Breast epithelium (tissue), 4 donors: ENCODE results near the gene POU2F3. TPM values are rescaled to one million over a fixed set of nuclear protein-coding genes. Genes with fewer than 3 reads are reported as not detected.

Source experiments
- DNase-seq, 2 donors: peaks; one replicate each; pipeline ENCODE4 v3.0.0-alpha.2; 2019; ENCODE audit warnings: low spot score in 2 of 2
- H3K27ac ChIP-seq, 2 donors: fragments of 200-600 bp; sonication (generic) in 1 of 2; one replicate each; pipeline ENCODE4 v1.5.1; 2016 to 2019; ENCODE audit warnings: mild to moderate bottlenecking in 1 of 2
- H3K27me3 ChIP-seq, 2 donors: fragments of 200-600 bp; sonication (generic) in 1 of 2; one replicate each; pipeline versions ENCODE4 v1.5.1 to v1.6.0; 2017 to 2019; ENCODE audit warnings: control low read depth in 1 of 2, mild to moderate bottlenecking in 1 of 2
- H3K36me3 ChIP-seq: fragments of 200-600 bp; one replicate; pipeline ENCODE4 v1.5.1; 2019
- H3K4me1 ChIP-seq, 2 donors: fragments of 200-600 bp; sonication (generic); one replicate each; pipeline ENCODE4 v1.5.1; 2016 to 2019; ENCODE audit warnings: control low read depth in 1 of 2
- H3K4me3 ChIP-seq, 3 donors: fragments of 200-600 bp; sonication (generic); 1 replicate in 2 of 3; 2 replicates in 1 of 3; pipeline ENCODE4 v1.5.1; 2016 to 2019; ENCODE audit warnings: mild to moderate bottlenecking in 3 of 3, moderate library complexity in 2 of 3
- H3K9me3 ChIP-seq, 2 donors: fragments of 200-600 bp; sonication (generic) in 1 of 2; one replicate each; pipeline ENCODE4 v1.5.1; 2016 to 2019; ENCODE audit warnings: control low read depth in 1 of 2
- POLR2A ChIP-seq: fragments of 450-650 bp; IDR thresholded peaks from one replicate; pipeline ENCODE4 v1.6.1; 2016; ENCODE audit warnings: antibody characterized with exemption, mild to moderate bottlenecking, moderate library complexity
- POLR2AphosphoS5 ChIP-seq, 3 donors: sonication (generic); formaldehyde crosslinking; IDR thresholded peaks; one replicate each; pipeline ENCODE4 v1.6.1; 2017; ENCODE audit warnings: antibody characterized with exemption in 3 of 3
- intact Hi-C: fragments of 100-400 bp; cut with DNase I; formaldehyde crosslinking; loops from one replicate; pipeline ENCODE4 v1.15.1; 2023; ENCODE audit warnings: low total_unique reads
- total RNA-seq, 3 donors: library from RNA; depleted of rRNA; stranded (reverse); fragments of >200 nt; gene quantifications; one replicate each; pipeline ENCODE4 v1.1.0, GENCODE V29; 2016
- TF ChIP-seq, protein P1 (sequence below), 3 donors: fragments of 450-650 bp; IDR thresholded peaks; one replicate each; pipeline ENCODE4 v1.5.1; 2016 to 2017; ENCODE audit warnings: antibody characterized with exemption in 3 of 3, mild to moderate bottlenecking in 3 of 3, moderate library complexity in 3 of 3

The POU2F3 gene
- total RNA-seq, 3 donors from 2014 or later: 3.9 to 7.0 TPM; not detected in 1

DNA sequence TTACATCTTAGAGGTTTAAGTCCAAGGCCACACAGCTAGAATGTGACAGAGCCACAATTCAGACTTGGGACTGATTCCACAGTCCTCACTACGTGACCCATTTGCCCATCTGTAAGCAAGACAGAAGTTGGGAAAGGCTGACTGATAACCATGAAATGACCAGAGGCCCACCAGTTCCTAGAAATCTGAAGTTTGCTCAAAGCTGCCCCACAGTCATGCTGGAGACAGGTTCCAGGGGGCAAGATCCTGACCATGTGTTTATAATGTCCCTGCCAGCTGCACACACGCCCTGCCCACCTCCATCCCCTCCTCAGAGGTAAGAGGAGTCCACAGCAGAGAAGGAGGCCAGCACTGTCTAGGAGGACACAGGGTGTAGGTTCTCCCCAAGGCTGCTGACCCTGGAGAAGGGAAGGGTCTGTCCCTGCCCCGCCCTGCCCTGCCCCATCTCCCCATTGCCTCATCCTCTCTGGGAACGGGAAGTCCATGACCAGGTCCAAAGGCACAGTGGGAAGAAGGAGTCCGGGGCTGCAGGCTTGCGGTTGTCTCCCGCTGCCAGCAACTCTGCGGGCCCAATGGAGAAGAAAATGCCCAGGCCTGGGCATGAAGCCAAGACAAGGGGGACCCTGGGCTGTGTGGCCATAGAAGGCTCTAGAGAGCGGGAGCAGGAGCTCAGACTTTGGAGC, 41.0 kb upstream of the POU2F3 start:
- Histone ChIP-seq H3K27me3 (no peaks in the 10 kb centered on the region), H3K9me3 (no peaks in the 10 kb centered on the region), H3K27ac (no peak overlapping the region), H3K4me1 (no peaks in the 10 kb centered on the region), H3K36me3 (no peaks in the 10 kb centered on the region), H3K4me3 (no peak overlapping the region)
- TF ChIP-seq POLR2AphosphoS5 (IDR thresholded peaks at IDR 0.05): no peak
- no peak for TF ChIP-seq POLR2A
- TF ChIP-seq, protein P1, sequence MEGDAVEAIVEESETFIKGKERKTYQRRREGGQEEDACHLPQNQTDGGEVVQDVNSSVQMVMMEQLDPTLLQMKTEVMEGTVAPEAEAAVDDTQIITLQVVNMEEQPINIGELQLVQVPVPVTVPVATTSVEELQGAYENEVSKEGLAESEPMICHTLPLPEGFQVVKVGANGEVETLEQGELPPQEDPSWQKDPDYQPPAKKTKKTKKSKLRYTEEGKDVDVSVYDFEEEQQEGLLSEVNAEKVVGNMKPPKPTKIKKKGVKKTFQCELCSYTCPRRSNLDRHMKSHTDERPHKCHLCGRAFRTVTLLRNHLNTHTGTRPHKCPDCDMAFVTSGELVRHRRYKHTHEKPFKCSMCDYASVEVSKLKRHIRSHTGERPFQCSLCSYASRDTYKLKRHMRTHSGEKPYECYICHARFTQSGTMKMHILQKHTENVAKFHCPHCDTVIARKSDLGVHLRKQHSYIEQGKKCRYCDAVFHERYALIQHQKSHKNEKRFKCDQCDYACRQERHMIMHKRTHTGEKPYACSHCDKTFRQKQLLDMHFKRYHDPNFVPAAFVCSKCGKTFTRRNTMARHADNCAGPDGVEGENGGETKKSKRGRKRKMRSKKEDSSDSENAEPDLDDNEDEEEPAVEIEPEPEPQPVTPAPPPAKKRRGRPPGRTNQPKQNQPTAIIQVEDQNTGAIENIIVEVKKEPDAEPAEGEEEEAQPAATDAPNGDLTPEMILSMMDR (IDR thresholded peaks at IDR 0.05): no peak
- intact Hi-C loops: no loop called here
- no peak for DNase-seq

DNA sequence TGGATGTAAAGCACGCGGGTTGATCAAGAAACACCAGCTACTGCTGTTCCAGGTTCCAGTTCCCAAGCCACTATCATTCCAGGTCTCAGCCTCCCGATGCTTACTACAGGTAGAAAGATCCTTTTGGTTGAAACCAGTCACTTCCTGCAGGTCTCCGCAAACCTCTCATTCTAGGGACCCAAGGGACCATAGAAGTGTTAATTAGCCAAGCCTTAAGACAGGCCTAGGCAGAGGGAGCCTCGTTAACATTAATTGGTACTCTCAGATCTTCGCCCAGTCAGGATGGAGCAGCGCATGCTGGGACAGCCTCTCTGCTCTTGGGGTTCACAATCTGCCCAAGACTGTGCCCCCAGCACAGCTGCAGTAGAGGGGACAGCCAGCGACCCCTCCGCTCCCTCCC, 40.3 kb upstream of the POU2F3 start:
- TF ChIP-seq POLR2AphosphoS5 (IDR thresholded peaks at IDR 0.05) (no peak), POLR2A (no peak)
- TF ChIP-seq, protein P1 (IDR thresholded peaks at IDR 0.05): no peak
- Histone ChIP-seq H3K27ac (no peak overlapping the region), H3K36me3 (no peaks in the 10 kb centered on the region), H3K4me3 (no peak overlapping the region), H3K4me1 (no peaks in the 10 kb centered on the region), H3K9me3 (no peaks in the 10 kb centered on the region), H3K27me3 (no peaks in the 10 kb centered on the region)
- DNase-seq: no peak
- intact Hi-C loops: no loop called here

DNA sequence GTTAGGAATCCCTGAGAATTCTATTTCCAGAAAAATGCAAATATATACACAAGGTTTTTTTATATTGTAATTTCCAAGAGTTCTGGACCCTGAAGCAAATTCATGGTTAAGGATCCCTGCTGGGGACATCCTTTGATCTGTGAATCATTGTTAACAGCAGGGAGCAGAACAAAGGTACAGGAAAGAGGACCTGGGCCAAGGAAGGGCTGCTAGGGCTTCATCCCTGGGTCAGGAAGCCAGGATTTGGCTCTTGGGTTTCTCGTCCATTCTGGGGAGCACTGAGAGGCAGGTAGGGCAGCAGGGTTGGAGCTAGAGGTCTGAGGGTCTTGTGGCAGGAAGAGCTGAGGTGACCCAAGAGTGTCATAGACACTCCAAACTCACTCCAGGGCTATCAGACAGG, 39.3 kb upstream of the POU2F3 start:
- intact Hi-C loops: no loop called here
- H3K9me3 ChIP-seq: no peaks in the 10 kb centered on the region
- no peaks in the 10 kb centered on the region for H3K36me3 ChIP-seq
- H3K4me3 ChIP-seq: no peak overlapping the region
- no peaks in the 10 kb centered on the region for H3K27me3 ChIP-seq
- no peak overlapping the region for H3K27ac ChIP-seq
- no peak for DNase-seq
- H3K4me1 ChIP-seq: no peaks in the 10 kb centered on the region
- TF ChIP-seq POLR2A (no peak), POLR2AphosphoS5 (IDR thresholded peaks at IDR 0.05) (no peak)
- TF ChIP-seq, protein P1 (IDR thresholded peaks at IDR 0.05): no peak

DNA sequence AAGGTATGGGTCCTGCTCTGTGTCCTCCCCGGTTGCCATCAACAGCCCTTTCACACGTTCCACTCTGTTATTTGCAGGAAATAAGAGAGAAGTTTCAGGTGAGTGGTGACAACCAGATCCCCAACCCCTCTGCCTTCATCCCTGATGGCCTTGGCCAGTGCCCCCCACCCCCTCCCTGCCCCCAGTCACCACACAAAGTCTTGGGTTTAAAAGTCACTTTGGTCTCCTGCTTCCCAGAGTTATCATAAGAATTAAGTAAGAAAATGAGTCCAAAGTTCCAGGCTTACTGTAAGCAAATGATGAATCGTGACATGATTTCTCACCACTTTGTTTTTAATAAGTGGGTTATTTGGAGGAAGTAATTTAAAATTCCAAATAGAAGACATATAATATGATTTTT, 38.3 kb upstream of the POU2F3 start:
- Histone ChIP-seq H3K4me3 (no peak overlapping the region), H3K4me1 (no peaks in the 10 kb centered on the region), H3K9me3 (no peaks in the 10 kb centered on the region), H3K36me3 (no peaks in the 10 kb centered on the region), H3K27ac (no peak overlapping the region), H3K27me3 (no peaks in the 10 kb centered on the region)
- intact Hi-C loops: loop anchor here (2.0 kb wide), 1 partner anchor 49 kb away; no protein-coding TSS in a partner anchor
- no peak for DNase-seq
- TF ChIP-seq, protein P1 (IDR thresholded peaks at IDR 0.05): no peak

DNA sequence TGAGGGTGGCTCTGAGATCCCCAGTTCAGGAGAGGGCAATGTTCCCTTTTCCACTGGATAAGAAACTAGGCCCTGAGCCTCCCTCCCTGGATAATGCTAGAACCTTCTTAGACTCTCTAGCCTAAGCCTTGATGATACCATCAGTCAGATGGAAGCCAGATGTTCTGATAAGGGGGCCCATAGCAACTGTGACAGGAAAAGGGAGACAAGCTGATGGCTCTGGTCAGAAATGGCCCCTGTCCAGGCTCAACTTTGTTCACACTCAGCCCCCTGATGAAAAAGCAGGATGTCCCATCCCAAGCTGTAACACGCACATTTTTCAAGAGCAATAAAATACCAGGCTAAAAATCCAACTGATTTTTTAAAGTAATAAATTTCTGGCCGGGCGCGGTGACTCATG, 36.3 kb upstream of the POU2F3 start:
- Histone ChIP-seq H3K27me3 (no peaks in the 10 kb centered on the region), H3K27ac (no peak overlapping the region), H3K36me3 (no peaks in the 10 kb centered on the region), H3K9me3 (no peaks in the 10 kb centered on the region), H3K4me3 (no peak overlapping the region), H3K4me1 (no peaks in the 10 kb centered on the region)
- DNase-seq: no peak
- TF ChIP-seq POLR2A (no peak), POLR2AphosphoS5 (IDR thresholded peaks at IDR 0.05) (no peak)
- TF ChIP-seq, protein P1 (IDR thresholded peaks at IDR 0.05): no peak
- intact Hi-C loops: loop anchor here (2.0 kb wide), 1 partner anchor 47 kb away; no protein-coding TSS in a partner anchor
